Measurements from ENCODE around the gene COX14. TPM values are rescaled to one million over a fixed set of nuclear protein-coding genes. Genes with fewer than 3 reads are reported as not detected.

COX14 gene
- total RNA-seq, 1 experiment from 2014 or later, result 41.0 TPM

- Histone ChIP-seq H3K9me3 (ENCODE audit: control insufficient read depth in 1 of 2, insufficient read depth in 1 of 2, low read depth in 1 of 2, low read length in 2 of 2) (no peaks in the 10 kb centered on the region), H3K27ac (ENCODE audit: low read depth, low read length) (no peak overlapping the region), H3K27me3 (ENCODE audit: insufficient read depth, low read length) (no peaks in the 10 kb centered on the region), H2AFZ (ENCODE audit: low read depth, low read length, poor library complexity, severe bottlenecking) (no peak overlapping the region), H3K4me1 (ENCODE audit: control insufficient read depth in 1 of 2, insufficient read depth in 2 of 2, low read length in 2 of 2) (no peaks in the 10 kb centered on the region), H4K20me1 (ENCODE audit: insufficient read depth) (no peaks in the 10 kb centered on the region), H3K4me3 (replicated peaks in 1 of 2; ENCODE audit: low read depth in 1 of 2, low read length in 2 of 2) (no peak overlapping the region), H3K36me3 (ENCODE audit: control insufficient read depth in 1 of 2, insufficient read depth in 2 of 2, low read length in 2 of 2) (no peaks in the 10 kb centered on the region; a peak in 2 of 4 replicates), H3K79me2 (ENCODE audit: insufficient read depth, low read length) (peaks cover 12% of the 10 kb centered on the region), H3K9me2 (ENCODE audit: insufficient read depth) (no peaks in the 10 kb centered on the region), H3K4me2 (ENCODE audit: low read length) (no peak overlapping the region), H3K9ac (ENCODE audit: low read length) (no peak overlapping the region)
- ChIA-PET RAD21 (ENCODE audit: low non-redundant PET in 1 of 2, low total read pairs in 2 of 2, uncharacterized antibody in 2 of 2, unreplicated experiment in 2 of 2) (interaction anchor here in 1 of 2 experiments (0.7 kb wide), 1 partner anchor 500 kb away, joined by 4 read pairs; no protein-coding TSS in a partner anchor), CTCF (interaction anchor here (1.6 kb wide), 1 partner anchor 35 kb away, joined by 3 read pairs; the partner anchor contains the start of gene COX14), POLR2A (interaction anchor here (1.6 kb wide), 1 partner anchor 35 kb away, joined by 4 read pairs; the partner anchor contains the start of gene COX14)
- no TSS peak for BruUV-seq (replicated peaks)
- ATAC-seq (no peak), DNase-seq (ENCODE audit: low read depth, low spot score) (no peak)
- no peak for TF ChIP-seq YY1 (IDR thresholded peaks at IDR 0.05; ENCODE audit: extremely low read depth, insufficient replicate concordance, low read depth, low read length)
- TF ChIP-seq, protein P1, sequence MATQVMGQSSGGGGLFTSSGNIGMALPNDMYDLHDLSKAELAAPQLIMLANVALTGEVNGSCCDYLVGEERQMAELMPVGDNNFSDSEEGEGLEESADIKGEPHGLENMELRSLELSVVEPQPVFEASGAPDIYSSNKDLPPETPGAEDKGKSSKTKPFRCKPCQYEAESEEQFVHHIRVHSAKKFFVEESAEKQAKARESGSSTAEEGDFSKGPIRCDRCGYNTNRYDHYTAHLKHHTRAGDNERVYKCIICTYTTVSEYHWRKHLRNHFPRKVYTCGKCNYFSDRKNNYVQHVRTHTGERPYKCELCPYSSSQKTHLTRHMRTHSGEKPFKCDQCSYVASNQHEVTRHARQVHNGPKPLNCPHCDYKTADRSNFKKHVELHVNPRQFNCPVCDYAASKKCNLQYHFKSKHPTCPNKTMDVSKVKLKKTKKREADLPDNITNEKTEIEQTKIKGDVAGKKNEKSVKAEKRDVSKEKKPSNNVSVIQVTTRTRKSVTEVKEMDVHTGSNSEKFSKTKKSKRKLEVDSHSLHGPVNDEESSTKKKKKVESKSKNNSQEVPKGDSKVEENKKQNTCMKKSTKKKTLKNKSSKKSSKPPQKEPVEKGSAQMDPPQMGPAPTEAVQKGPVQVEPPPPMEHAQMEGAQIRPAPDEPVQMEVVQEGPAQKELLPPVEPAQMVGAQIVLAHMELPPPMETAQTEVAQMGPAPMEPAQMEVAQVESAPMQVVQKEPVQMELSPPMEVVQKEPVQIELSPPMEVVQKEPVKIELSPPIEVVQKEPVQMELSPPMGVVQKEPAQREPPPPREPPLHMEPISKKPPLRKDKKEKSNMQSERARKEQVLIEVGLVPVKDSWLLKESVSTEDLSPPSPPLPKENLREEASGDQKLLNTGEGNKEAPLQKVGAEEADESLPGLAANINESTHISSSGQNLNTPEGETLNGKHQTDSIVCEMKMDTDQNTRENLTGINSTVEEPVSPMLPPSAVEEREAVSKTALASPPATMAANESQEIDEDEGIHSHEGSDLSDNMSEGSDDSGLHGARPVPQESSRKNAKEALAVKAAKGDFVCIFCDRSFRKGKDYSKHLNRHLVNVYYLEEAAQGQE (IDR thresholded peaks at IDR 0.05; ENCODE audit: low read depth), result no peak
- TF ChIP-seq JUND (IDR thresholded peaks at IDR 0.05), result no peak
- no peak for TF ChIP-seq ELF1 (IDR thresholded peaks at IDR 0.05; ENCODE audit: borderline replicate concordance, low read depth)
- TF ChIP-seq ZFX (IDR thresholded peaks at IDR 0.05), result no peak
- no peak for TF ChIP-seq TCF7L2 (IDR thresholded peaks at IDR 0.05; ENCODE audit: borderline replicate concordance, extremely low read depth, insufficient read depth, insufficient read length)
- TF ChIP-seq, protein P2, sequence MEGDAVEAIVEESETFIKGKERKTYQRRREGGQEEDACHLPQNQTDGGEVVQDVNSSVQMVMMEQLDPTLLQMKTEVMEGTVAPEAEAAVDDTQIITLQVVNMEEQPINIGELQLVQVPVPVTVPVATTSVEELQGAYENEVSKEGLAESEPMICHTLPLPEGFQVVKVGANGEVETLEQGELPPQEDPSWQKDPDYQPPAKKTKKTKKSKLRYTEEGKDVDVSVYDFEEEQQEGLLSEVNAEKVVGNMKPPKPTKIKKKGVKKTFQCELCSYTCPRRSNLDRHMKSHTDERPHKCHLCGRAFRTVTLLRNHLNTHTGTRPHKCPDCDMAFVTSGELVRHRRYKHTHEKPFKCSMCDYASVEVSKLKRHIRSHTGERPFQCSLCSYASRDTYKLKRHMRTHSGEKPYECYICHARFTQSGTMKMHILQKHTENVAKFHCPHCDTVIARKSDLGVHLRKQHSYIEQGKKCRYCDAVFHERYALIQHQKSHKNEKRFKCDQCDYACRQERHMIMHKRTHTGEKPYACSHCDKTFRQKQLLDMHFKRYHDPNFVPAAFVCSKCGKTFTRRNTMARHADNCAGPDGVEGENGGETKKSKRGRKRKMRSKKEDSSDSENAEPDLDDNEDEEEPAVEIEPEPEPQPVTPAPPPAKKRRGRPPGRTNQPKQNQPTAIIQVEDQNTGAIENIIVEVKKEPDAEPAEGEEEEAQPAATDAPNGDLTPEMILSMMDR (IDR thresholded peaks at IDR 0.05 in 2 of 3, conservative IDR thresholded peaks at IDR 0.05 in 1 of 3; ENCODE audit: borderline replicate concordance in 1 of 3, insufficient read depth in 1 of 3, low read depth in 2 of 3, low read length in 2 of 3), result no peak
- TF ChIP-seq EZH2 (IDR thresholded peaks at IDR 0.05), result no peak
- TF ChIP-seq SRF (IDR thresholded peaks at IDR 0.05; ENCODE audit: low read depth), result no peak
- no peak for TF ChIP-seq POLR2A (IDR thresholded peaks at IDR 0.05; ENCODE audit: borderline replicate concordance, extremely low read depth, insufficient read depth, insufficient read length)
- no peak for TF ChIP-seq ZBTB33 (IDR thresholded peaks at IDR 0.05; ENCODE audit: extremely low read depth, insufficient replicate concordance, low read length)
- TF ChIP-seq, protein P3, sequence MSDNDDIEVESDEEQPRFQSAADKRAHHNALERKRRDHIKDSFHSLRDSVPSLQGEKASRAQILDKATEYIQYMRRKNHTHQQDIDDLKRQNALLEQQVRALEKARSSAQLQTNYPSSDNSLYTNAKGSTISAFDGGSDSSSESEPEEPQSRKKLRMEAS (IDR thresholded peaks at IDR 0.05), result no peak
- TF ChIP-seq ATF3 (IDR thresholded peaks at IDR 0.05), result no peak
- no peak for TF ChIP-seq EZH2phosphoT487 (IDR thresholded peaks at IDR 0.05; ENCODE audit: borderline replicate concordance)
- TF ChIP-seq SP1 (IDR thresholded peaks at IDR 0.05; ENCODE audit: low read depth), result no peak
- TF ChIP-seq EGR1 (IDR thresholded peaks at IDR 0.05; ENCODE audit: low read depth), result no peak
- TF ChIP-seq ZNF274 (IDR thresholded peaks at IDR 0.05; ENCODE audit: low read depth, low read length), result no peak
- no peak for TF ChIP-seq RAD21 (IDR thresholded peaks at IDR 0.05; ENCODE audit: low read depth)
- intact Hi-C loops (cut with micrococcal nuclease), result no loop called here
Measured at GRCh38 chr12:50147281-50147680, 35.2 kb downstream of the COX14 start.

Measured in HCT116 (cell line).